Mucosa of descending colon (tissue), 3 donors: ENCODE measurements around the gene CD300LG. TPM values are rescaled to one million over a fixed set of nuclear protein-coding genes. Genes with fewer than 3 reads are reported as not detected.
"Not testable (repeated sequence)": the region's sequence is repeated elsewhere in the genome, so short reads cannot be mapped to it uniquely, and the experiment has no call there.

ENCODE experiments used
- ATAC-seq: fragments of 200-7000 bp; cut with Tn5 transposase; one replicate; pipeline ENCODE4 v1.9.1; 2020; ENCODE audit warnings: mild to moderate bottlenecking, moderate library complexity
- DNase-seq, 3 donors: peaks; one replicate each; pipeline ENCODE4 v3.0.0-alpha.2; 2020
- H3K36me3 ChIP-seq: fragments of 200-600 bp; one replicate; pipeline ENCODE4 v1.8.0; 2021; ENCODE audit warnings: low read depth, mild to moderate bottlenecking
- H3K4me1 ChIP-seq: fragments of 200-600 bp; one replicate; pipeline ENCODE4 v1.8.0; 2021; ENCODE audit warnings: low read depth, mild to moderate bottlenecking
- H3K4me3 ChIP-seq: fragments of 200-600 bp; one replicate; pipeline ENCODE4 v1.8.0; 2021; ENCODE audit warnings: mild to moderate bottlenecking
- H3K9me3 ChIP-seq: fragments of 200-600 bp; one replicate; pipeline ENCODE4 v1.8.0; 2021; ENCODE audit warnings: mild to moderate bottlenecking
- CTCF ChIP-seq: fragments of 200-600 bp; IDR thresholded peaks from one replicate; pipeline ENCODE4 v1.8.0; 2022; ENCODE audit warnings: antibody characterized with exemption, mild to moderate bottlenecking
- intact Hi-C, 2 donors: fragments of 100-400 bp; cut with DNase I in 1 of 2; cut with micrococcal nuclease in 1 of 2; formaldehyde crosslinking; loops; one replicate each; pipeline versions ENCODE4 v1.11.0 to v1.11.1; 2022; cut with DNase I, micrococcal nuclease
- total RNA-seq, 3 donors: library from RNA; stranded (reverse); fragmentation: NEBNext Ultra II Directional in 2 of 3; extraction: Animal tissue kit (Norgen Biotek cat#: 25700) in 2 of 3; gene quantifications; one replicate each; pipeline versions ENCODE4 v1.2.1 to v1.2.4, GENCODE V29; 2021 to 2023
- donor health status: DM: no; HTN: no; CAD: no; lungs with moderate emphysema.
- donor health status: DM: no; HTN: no; CAD: no.
- donor health status: DM: no; HTN: yes; CAD: no.

Gene CD300LG
- total RNA-seq, 3 donors from 2014 or later: 1.3 TPM; not detected in 2

GRCh38 chr17:43892647-43892952 is 45.6 kb downstream of the CD300LG start:
- DNase-seq (no peak), ATAC-seq (no peak)
- Histone ChIP-seq H3K4me1 (no peaks in the 10 kb centered on the region), H3K36me3 (no peaks in the 10 kb centered on the region), H3K9me3 (no peaks in the 10 kb centered on the region), H3K4me3 (no peak overlapping the region)
- intact Hi-C loops: no loop called here
- no peak for TF ChIP-seq CTCF

- H3K36me3 ChIP-seq, H3K4me1 ChIP-seq, H3K4me3 ChIP-seq, intact Hi-C loops, H3K9me3 ChIP-seq, DNase-seq, ATAC-seq: not testable (repeated sequence)
Observed at GRCh38 chr17:43894494-43894893, 47.5 kb downstream of the CD300LG start.

- no peaks in the 10 kb centered on the region for H3K36me3 ChIP-seq
- no peak for ATAC-seq
- H3K4me1 ChIP-seq: peaks cover 3% of the 10 kb centered on the region
- intact Hi-C loops: no loop called here
- DNase-seq: no peak
- no peaks in the 10 kb centered on the region for H3K9me3 ChIP-seq
- TF ChIP-seq CTCF: no peak
- no peak overlapping the region for H3K4me3 ChIP-seq
Observed at GRCh38 chr17:43897831-43898230, 50.9 kb downstream of the CD300LG start.

- H3K9me3 ChIP-seq: no peaks in the 10 kb centered on the region
- H3K36me3 ChIP-seq: no peaks in the 10 kb centered on the region
- no peak overlapping the region for H3K4me3 ChIP-seq
- ATAC-seq: no peak
- intact Hi-C loops: no loop called here
- H3K4me1 ChIP-seq: peaks cover 3% of the 10 kb centered on the region
- no peak for TF ChIP-seq CTCF
- DNase-seq: no peak
Observed at GRCh38 chr17:43898446-43898845, 51.5 kb downstream of the CD300LG start.

- DNase-seq (peak; percentile 82 to 89 (median 88)), ATAC-seq (peak; percentile 96)
- Histone ChIP-seq H3K4me3 (no peak overlapping the region), H3K4me1 (peaks cover 3% of the 10 kb centered on the region), H3K9me3 (no peaks in the 10 kb centered on the region), H3K36me3 (no peaks in the 10 kb centered on the region)
- intact Hi-C loops: no loop called here
- TF ChIP-seq CTCF: no peak
Observed at GRCh38 chr17:43900183-43900857, 53.3 kb downstream of the CD300LG start.

- Histone ChIP-seq H3K4me1 (peaks cover 4% of the 10 kb centered on the region), H3K36me3 (no peaks in the 10 kb centered on the region), H3K4me3 (no peak overlapping the region), H3K9me3 (no peaks in the 10 kb centered on the region)
- no peak for TF ChIP-seq CTCF
- DNase-seq (no peak), ATAC-seq (no peak)
- intact Hi-C loops: no loop called here
Observed at GRCh38 chr17:43900858-43901754, 54.1 kb downstream of the CD300LG start.
